Fibroblast of skin of back (primary cell): ENCODE measurements around the gene MTCH1.
A peak's percentile ranks its signal among the peaks of the same experiment; 100 is the strongest.

Source experiments
- DNase-seq: peaks from one replicate; pipeline ENCODE4 v3.0.0-alpha.2; 2013

The MTCH1 gene

DNA sequence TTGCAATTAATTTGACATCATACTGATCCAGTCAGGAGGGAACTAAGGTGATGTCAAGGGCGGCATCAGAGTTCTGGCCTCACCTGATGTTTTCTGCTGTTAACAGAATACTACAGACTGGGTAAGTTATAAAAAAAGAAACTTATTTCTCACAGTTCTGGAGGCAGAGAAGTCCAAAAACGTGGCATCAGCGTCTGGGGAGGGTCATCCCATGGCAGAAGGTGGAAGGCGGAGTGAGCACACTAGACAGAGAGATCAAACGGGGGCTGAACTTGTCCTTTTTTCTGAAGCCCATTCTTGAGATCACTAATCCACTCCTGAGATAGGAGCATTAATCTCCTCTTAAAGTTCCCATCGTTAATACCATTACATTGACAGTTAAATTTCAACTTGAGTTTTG, 3.3 kb upstream of the MTCH1 start:
- DNase-seq = no peak

DNA sequence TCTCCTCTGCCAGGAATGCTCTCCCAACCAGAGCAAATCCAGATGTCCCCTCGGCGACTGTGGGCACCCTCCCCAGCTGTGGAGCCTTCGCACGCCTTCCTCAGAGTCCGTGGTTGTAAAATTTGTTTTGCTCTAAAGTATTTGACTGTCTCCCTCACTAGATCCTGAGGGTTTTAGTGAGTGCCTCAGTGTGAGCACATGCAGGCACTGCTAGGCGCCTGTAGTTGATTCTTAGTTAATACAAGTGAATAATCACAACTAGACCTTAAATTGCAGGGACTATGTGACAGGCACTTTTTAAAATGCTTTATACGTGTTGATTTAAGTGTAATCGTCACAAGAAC, 680 bp upstream of the MTCH1 start:
- no peak for DNase-seq

DNA sequence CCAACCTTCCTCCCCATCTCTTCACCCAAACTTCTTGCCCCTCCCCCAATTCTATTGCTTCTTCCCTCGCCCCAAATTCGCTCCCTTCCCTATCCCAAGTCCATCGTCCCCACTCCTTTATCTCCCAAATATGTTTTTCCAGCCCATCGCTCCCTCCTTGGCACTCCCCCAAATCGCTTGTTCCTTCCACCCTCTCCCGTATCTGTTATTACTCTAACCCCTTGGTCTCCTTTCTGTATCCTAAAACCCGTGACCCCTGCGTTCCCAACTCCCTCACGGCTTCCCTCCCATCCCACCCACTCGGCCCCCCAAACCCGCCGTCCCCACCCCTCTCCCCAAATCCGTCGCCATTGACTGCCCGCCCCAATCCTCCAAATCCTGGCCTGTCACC, 584 bp downstream of the MTCH1 start:
- DNase-seq = no peak

DNA sequence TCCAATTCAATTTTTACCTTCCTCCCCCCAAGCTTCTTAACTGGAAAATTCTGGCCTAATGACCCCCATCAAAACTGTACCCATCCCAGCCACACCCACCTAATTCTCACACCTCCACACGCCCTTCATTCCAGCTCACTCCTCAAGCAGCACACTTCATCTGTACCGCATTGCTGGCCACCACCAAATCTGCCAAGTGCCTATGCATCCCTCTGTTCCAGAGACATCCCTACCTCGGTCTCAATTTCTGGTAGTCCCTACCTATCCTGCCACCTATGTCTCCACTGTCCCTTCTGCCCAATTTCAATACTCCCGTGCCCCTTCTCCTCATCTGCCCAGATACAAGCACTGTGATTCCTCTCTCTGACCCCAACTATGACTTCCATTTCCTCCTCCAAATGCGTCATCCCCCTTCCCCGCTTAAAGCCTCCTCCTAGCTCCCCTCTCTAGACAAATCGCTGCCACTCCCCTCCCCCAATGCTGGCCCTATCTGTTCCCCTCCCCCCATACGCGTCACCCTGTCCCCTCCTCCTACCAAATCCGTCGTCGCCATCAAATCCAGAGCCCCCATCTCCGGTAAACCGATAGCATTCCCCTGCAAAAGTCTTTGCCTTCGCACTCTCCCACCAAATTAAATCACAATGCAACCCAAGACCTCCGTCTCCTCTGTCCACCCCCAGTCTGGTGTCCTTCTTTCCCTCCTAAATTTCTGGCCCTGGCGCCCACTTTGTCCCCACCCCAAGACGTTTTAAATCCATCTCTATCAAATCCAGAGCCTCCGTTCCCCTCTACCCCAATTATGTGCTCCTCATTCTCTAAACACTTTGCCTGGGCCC, 1.2 kb downstream of the MTCH1 start:
- peak; percentile 82 for DNase-seq

DNA sequence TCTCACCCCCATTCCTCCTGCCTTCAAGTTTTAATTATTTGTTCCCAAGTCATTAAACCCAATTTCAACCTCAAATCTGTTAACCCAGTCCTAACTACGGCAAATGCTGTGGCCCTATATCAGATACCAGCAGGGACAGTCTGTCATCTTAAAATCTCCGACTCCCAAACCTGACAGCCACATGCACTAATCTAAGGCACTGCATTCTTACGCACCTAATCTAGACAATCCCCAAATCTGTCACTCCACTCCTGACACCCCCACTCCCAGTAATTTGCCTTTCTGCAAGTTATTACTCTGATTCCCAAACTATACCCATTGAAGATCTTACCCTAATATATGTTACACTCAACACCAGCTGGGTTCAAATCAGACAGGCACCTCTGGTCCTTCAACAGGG, 2.5 kb downstream of the MTCH1 start:
- DNase-seq = no peak

DNA sequence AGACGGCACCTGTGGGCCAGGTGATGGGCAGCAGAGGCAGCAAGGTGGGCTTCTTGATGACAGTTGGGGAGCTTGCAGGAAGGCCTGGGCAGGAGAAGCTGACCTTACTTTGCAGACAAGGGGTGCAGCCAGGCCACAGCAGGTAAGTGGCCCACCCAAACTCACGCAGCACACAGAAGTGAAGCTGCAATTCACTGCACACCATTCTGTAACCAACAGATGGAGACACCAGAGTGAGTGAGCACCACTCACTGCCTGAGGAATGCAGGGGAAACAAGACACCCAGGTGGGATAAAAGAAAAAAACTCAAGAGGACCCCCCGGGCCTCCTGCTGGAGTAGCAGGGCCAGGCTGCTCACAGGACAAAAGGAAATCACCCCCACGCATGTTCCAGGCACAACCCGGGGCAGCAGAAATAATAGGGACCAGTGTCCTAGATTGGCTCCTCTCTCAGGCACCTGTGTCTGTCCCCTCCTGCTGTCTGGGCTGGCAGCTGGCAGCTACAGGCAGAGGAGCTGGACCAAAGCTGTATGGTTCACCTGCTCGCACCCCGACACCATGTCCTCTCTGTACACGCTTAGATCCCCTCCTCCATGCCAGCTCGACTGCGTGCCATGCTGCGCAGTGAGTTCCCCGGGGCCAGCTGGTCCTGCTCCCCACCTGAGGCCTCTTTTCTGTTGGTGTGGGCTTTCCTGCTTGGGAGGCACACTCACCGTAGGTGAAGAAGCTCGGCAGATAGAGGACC, 4.9 kb downstream of the MTCH1 start:
- no peak for DNase-seq

DNA sequence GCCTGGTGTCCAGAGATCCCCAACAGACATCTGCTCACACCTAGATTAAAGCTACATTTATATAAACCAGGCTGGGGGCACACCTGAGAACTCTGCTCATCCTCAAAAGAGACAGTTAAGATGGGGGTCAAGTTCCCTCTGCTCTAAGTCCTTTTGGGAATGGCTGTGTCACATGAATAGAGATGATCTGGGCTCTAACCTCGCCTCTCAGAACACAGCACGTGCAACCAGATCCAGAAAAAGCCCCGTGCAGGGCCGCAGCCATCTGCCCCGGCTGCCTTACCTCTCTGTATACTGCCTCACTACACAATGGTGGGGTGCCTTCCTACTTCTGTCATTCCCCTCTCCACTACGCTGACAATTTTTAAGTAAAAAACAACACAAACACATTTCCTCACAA, 5.9 kb downstream of the MTCH1 start:
- DNase-seq = no peak

DNA sequence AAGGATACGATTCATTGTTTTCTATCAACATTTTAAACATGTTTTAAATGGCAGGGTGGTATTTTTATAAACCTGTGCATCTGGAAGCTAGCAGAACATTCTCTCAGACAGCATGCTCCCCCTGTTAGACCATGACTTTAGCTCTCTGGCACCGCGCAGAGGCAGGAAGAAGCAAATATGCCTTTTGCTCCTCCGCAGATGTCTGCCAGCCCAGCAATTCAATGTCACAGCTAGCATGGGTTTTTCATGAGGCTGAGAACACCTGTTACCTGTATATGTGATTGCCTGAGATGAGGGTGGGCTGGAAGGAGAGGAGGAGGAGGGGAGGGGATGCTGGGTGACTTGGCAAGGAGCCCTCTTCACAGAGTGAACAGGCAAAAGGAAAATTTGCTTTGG, 6.7 kb downstream of the MTCH1 start:
- DNase-seq = peak; percentile 54

DNA sequence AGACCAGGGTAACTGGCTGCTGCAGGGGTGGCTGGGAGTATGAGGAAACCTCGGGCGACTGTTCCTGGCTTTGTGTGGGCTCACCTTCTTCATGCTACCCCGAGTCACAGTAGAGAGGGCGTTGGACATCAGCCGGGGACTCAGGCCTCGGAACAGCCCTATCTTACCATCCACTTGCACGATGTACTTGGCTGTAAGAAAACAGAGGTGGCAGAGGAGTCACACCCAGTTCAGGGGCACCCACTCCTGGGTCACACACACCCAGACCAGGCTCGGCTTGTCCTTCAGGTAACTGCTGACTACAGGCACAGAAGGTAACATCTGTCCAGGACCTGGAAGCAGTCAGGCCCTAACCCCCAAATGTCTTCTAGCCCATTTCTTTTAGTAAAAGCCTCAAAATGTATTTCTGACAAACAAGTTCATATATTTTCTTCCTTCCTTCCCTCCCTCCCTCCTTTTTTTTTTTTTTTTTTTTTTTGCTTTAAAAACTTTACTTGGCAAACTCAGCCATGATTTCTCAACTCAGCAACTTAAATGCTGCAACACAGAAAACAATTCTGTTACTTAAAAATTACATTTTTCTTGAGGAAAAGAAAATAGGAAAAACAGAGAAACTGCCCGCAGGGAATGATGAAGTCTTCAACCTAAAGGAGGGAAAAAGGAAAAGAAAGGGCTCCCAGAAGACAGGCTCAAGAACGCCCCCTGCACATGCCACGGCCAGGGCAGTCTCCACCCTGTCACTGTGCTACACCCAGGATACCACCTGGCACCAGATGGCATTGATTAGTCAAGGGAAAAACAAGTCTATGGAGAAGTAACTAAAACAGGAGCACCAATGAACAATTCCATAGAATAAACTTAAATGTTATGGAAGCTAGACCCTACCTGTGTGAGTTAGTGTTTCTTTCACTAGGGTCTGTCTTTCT, 7.3 kb downstream of the MTCH1 start:
- DNase-seq = no peak

DNA sequence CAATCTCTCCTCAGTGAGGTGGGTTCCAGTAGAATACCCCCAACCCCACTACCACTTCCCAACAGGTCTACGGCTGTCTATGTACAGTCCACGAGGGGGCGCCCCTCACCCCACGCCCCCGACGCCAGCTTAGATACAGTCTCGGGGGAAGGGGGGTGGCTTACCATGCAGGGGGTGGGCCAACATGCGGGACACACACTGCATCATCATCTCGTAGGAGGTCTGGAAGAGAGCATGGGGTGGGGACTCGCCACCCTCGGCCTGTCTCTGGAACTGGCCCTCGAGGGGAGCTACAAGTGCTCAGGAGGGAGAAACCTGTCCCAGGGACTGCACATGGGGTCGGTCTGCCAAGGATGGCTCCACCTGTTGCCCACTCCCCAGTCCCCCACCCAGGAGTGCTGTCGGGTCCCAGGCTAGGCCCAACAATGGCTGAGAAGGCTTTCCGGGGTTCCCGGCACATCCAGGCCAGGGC, 8.5 kb downstream of the MTCH1 start:
- no peak for DNase-seq

DNA sequence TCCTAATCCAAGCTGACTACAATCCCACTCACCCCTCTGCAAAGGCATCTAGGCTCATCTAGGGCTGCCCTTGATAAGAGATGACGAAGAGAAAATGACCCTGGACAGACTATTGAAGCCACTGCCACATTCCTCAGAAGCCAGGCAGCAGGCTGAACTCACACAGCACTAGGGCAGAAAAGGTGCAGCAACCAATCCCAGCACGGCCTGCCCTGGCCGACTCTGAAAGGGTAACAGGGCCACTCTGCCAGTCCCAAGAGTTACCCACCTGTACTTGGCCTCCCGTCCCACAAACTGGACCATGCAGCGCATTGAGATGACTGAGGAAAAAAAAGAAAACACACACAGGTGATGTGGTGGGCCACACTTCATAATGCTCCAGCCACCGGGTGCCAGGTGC, 9.1 kb downstream of the MTCH1 start:
- no peak for DNase-seq

DNA sequence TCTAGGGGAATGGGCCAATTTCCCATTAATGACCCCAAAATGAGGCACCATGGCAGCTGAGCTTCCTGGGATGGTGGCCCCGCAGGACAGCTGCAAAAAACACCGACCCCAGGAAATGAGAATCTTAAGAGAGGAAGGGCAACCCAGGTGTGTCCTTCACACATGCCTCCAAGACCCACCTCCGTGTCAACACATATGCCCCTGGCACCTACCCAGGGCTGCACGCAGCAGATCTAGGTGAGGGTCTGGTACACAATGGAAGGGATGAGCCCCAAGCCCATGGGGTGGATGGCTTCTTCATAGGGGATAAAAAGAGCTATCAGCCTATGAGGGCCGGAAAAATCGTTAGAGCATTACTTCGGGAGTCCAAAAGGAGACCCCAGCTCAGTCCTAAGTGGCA, 9.5 kb downstream of the MTCH1 start:
- no peak for DNase-seq

DNA sequence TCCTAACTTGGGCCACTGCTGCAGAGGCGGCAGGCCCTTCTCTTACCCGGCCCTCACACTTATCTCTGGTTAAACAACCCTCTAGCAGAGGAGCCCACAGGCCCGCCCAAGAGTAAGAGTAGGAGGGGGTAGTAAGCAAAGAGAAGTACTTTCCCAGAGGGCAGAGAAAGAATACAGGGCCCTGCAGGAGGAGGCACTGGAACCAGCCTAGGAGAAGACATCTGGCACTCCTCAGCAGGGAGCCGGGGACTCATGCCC, 10.1 kb downstream of the MTCH1 start:
- DNase-seq = no peak

DNA sequence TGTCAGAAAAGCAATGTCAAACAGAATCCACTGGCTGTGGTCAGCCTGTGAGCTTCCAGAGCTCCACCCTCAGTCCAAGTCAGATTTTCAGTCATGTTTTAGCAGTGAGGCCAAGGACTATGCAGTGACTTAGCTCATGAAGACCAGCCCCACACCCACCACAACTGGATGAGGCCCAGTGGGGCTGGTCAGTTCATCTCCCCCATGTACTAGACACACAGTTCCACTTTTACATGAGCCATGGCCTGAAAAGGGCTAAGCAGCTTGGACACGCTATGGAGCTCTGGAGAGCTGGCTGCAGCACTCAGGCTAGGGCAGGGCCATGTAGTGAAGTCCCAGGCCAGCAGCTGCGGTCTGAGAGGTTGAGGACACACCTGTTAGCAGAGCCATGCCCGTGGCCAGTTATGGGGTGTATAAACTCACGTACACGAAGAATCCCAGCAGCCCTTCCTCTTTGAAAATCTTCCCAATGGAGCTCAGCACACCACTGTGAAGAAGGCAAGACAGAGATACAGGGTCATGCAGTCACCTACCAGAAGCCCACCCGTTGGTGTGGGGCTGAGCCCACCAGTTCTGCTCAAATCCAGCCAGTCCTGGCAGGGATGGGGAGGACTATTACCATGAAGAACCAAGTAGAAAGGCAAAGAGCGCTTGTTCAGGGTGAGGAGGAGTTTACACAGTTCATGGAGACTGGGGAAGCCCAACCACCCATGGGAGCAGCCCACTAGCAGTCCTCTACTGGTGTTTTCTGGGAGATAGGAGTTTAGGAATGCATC, 10.6 kb downstream of the MTCH1 start:
- DNase-seq = no peak

DNA sequence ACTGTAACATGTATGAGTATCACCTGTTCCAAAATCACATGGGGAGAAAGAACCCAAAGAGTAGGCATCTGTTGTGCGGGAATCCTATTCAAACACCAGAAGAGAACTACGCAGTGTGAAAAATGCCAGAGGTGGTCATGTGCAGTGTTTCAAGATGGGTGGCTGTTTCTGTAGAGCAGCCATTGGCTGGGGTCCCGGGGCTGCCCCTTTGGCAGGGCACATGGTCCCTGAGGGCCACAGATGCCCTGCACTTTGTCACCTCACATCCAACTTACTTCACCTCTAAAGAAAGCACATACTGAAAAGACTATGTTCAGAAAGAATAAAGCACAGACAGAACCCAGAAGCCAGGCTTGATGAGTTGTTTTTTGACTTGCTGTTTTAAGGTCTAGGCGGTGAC, 12.3 kb downstream of the MTCH1 start:
- DNase-seq = no peak

DNA sequence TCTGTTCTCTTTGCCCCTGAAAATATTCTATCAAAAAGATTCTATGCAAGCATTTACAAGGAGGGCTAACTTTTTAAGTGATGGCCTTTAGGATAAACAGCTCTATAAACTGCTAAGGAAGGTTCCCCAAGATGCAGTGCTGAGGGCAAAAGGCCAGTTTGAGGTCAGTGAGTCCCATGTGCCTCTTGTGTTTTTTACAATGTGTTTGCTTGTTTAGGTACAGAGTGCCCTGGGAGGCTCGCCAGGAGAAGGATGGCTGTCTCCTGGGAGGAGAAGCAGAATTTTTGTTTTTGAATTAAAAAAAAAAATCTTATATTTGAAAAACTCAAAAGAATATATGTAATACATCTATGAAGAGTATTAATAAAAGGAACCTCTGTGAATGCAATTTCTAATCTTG, 12.8 kb downstream of the MTCH1 start:
- DNase-seq = no peak

DNA sequence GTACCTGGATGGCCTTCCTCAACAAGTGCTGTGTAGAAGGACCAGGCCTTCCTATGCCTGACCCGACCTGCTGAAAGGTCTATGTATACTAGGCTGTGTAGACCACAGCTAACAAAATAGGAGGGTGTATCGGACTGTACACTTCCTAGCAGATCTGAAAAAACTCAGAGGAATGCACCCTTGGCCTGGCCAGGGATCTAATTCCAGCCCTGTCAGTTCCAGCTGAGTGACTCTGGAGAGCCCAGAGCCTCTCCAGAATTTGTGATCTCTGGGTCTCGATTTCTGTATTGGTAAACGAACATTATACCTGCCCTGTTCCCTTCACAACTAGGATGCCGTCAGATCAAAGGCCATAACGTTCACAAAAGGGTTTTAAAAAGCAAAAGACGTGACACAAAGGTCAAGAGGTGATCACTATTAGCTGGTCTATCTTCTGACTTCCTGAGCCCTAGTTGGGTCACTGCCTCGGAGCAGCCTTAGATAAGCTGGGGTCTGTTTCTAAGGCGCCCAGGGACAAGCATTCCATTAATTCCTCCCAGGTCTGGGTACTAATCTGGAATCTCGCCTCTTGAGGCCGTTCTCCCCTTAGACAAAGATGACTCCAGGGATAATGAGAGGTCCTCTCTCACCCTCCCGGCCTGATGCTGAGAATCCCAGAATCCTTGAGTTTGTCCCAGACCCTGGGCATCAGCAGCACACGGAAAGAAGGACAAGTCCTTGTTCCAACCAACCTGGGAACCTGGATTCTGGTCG, 13.9 kb downstream of the MTCH1 start:
- no peak for DNase-seq

DNA sequence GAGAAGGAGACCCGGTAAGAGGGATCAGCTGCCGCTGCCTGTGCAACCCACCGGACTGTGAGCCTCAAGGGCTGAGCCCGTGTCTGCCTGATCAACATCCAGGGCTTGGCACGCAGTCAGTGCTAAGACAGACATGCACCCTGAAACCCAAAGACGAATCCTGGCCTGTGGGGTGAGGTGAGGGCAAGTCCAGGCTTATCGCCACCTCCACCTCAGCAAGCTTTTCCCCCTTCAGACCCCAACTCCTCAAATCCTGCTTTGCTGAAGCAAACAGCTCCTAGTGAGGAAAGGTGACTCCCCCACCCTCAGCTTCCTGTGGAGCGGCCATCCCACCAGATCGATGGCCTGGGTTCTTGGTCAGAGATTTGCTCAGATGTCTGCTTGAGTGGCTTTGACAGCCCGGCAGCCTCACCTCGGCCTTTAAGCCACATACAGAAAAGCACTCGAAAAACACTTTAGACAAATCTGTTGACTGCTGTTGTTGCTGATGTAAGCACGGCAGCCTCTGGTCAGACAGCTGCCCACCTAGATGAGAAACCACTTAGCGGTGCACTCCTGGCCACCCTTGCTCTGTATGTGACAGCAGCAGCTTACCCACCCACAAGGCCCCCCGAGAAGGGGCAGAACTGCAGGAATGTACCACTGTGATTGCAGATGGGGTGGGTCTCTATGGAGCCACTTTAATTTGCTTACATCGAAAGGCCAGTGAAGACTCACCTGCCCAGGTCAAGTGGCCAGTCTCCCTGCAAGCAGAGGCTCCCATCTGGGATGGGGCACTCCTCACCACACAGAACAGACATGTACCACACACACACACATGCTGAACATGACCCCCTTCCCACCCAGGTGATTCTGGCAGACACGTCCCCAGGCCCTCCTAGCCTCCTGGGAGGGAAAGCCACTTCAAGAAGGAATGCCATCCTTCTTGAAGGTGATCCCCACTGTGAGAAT, 14.8 kb downstream of the MTCH1 start:
- no peak for DNase-seq

DNA sequence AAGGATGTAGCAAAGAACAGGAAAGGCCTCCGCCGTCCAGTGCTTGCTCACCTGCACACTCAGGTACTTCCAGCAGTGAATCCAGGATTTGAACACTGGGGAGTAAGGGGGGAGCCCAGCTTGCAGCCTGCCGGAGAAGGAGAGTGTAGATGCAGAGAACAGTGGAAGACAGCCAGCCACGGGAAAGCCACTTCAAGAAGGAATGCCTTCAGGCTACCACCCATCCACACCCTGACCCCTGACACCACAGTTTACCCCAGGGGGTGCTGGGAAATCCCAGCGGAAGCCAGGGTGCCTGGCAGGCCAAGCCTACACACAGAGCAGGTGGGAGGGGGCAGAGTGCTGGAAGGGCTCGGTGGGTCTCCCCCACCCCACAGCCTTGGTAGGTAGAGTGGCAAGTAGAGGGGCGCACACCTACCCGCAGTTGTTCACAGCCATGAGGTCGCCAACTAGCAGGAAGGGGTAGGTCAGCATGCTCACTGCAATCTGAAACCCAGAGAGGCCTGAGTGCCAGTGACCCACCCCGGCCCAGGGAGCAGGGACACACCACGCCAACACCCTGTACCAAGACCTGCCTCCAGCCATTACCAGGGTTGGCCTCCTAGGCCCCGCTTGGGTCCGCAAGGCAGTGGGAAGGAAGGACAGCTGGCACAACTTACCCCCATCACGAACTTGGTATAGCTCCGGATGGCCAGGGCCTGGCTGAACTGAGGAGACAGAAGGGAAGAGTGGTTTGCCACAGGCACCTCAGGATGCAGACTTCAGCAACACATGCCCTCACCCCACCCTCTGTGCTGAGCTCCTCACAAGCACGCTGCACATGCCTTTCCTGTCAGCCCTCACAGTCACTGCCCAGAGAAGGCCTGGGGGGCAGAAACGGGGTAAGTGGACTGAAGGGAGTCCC, 15.8 kb downstream of the MTCH1 start:
- DNase-seq = no peak
